H9 (cell line): ENCODE results near the gene RBM27. TPM values are rescaled to one million over a fixed set of nuclear protein-coding genes. Genes with fewer than 3 reads are reported as not detected.
"Not testable (repeated sequence)": the region's sequence is repeated elsewhere in the genome, so short reads cannot be mapped to it uniquely, and the experiment has no call there.

Experiments used
- DNase-seq: peaks from one replicate; pipeline ENCODE4 v3.0.0-alpha.2; 2017
- H2AFZ ChIP-seq: one replicate; pipeline ENCODE4 v1.6.1; 2013; ENCODE audit warnings: mild to moderate bottlenecking, low read length, control low read depth, moderate library complexity
- H2AK5ac ChIP-seq: 2 replicates; pipeline ENCODE4 v1.6.1; 2013; ENCODE audit warnings: low read length, control low read depth, mixed read lengths; ENCODE audit not compliant: insufficient read length
- H2BK120ac ChIP-seq: one replicate; pipeline ENCODE4 v1.6.1; 2013; ENCODE audit warnings: low read depth, mild to moderate bottlenecking, low read length, control low read depth, inconsistent platforms; ENCODE audit not compliant: poor library complexity, severe bottlenecking
- H2BK12ac ChIP-seq: 2 replicates; pipeline ENCODE4 v1.6.1; 2013; ENCODE audit warnings: low read length, control low read depth, mixed read lengths, low read depth; ENCODE audit not compliant: insufficient read length
- H2BK15ac ChIP-seq: 2 replicates; pipeline ENCODE4 v1.6.1; 2013; ENCODE audit warnings: low read depth, low read length, control low read depth
- H2BK20ac ChIP-seq: one replicate; pipeline ENCODE4 v1.6.1; 2013; ENCODE audit warnings: low read depth, mild to moderate bottlenecking, low read length, control low read depth, inconsistent platforms; ENCODE audit not compliant: poor library complexity, severe bottlenecking
- H2BK5ac ChIP-seq: 2 replicates; pipeline ENCODE4 v1.6.1; 2013; ENCODE audit warnings: low read length, control low read depth, mixed read lengths; ENCODE audit not compliant: insufficient read length
- H3K14ac ChIP-seq: 2 replicates; pipeline ENCODE4 v1.6.1; 2013; ENCODE audit warnings: low read length, control low read depth; ENCODE audit not compliant: insufficient read depth
- H3K18ac ChIP-seq: 2 replicates; pipeline ENCODE4 v1.6.1; 2013; ENCODE audit warnings: low read depth, mild to moderate bottlenecking, mixed read lengths, low read length, control low read depth; ENCODE audit not compliant: insufficient read length
- H3K23ac ChIP-seq: 2 replicates; pipeline ENCODE4 v1.6.1; 2013; ENCODE audit warnings: low read length, control low read depth, mixed read lengths, low read depth; ENCODE audit not compliant: insufficient read length
- H3K23me2 ChIP-seq: 2 replicates; pipeline ENCODE4 v1.6.1; 2013; ENCODE audit warnings: low read depth, mild to moderate bottlenecking, mixed read lengths, low read length, control low read depth; ENCODE audit not compliant: insufficient read length, poor library complexity, severe bottlenecking
- H3K27ac ChIP-seq: 2 replicates; pipeline ENCODE4 v1.5.1; 2013; ENCODE audit warnings: low read length, control low read depth, mixed read lengths, low read depth; ENCODE audit not compliant: insufficient read length
- H3K27me3 ChIP-seq: 2 replicates; pipeline ENCODE4 v1.6.1; 2013; ENCODE audit warnings: low read length, control low read depth, inconsistent platforms; ENCODE audit not compliant: insufficient read depth
- H3K4ac ChIP-seq: 2 replicates; pipeline ENCODE4 v1.6.1; 2013; ENCODE audit warnings: low read depth, mild to moderate bottlenecking, control low read depth, inconsistent platforms, low read length, moderate library complexity
- H3K4me1 ChIP-seq: 2 replicates; pipeline ENCODE4 v1.6.1; 2013; ENCODE audit warnings: low read length, control low read depth, inconsistent platforms; ENCODE audit not compliant: insufficient read depth
- H3K4me2 ChIP-seq: 2 replicates; pipeline ENCODE4 v1.6.1; 2013; ENCODE audit warnings: low read length, control low read depth, mixed read lengths; ENCODE audit not compliant: insufficient read length, insufficient read depth
- H3K56ac ChIP-seq: 2 replicates; pipeline ENCODE4 v1.6.1; 2013; ENCODE audit warnings: low read depth, mild to moderate bottlenecking, mixed read lengths, low read length, control low read depth; ENCODE audit not compliant: insufficient read length
- H3K79me1 ChIP-seq: 2 replicates; pipeline ENCODE4 v1.6.1; 2013; ENCODE audit warnings: low read depth, mild to moderate bottlenecking, moderate library complexity, low read length, control low read depth, inconsistent platforms; ENCODE audit not compliant: insufficient read depth, poor library complexity, severe bottlenecking
- H3K79me2 ChIP-seq: 2 replicates; pipeline ENCODE4 v1.6.1; 2013; ENCODE audit warnings: low read length, control low read depth, inconsistent platforms; ENCODE audit not compliant: insufficient read depth
- H3K9ac ChIP-seq: 2 replicates; pipeline ENCODE4 v1.6.1; 2013; ENCODE audit warnings: low read length, control low read depth, mixed read lengths; ENCODE audit not compliant: insufficient read length; ENCODE audit errors: extremely low read depth
- H3K9me3 ChIP-seq: one replicate; pipeline ENCODE4 v1.6.1; 2013; ENCODE audit warnings: low read depth, low read length, inconsistent platforms; ENCODE audit not compliant: control insufficient read depth
- H3T11ph ChIP-seq: one replicate; pipeline ENCODE4 v1.6.1; 2013; ENCODE audit warnings: mild to moderate bottlenecking, low read length, control low read depth, inconsistent platforms
- H4K20me1 ChIP-seq: one replicate; pipeline ENCODE4 v1.6.1; 2013; ENCODE audit not compliant: control insufficient read depth, insufficient read length, insufficient read depth
- H4K5ac ChIP-seq: 2 replicates; pipeline ENCODE4 v1.6.1; 2013; ENCODE audit warnings: low read depth, mild to moderate bottlenecking, mixed read lengths, low read length, control low read depth; ENCODE audit not compliant: insufficient read length
- H4K8ac ChIP-seq: replicated peaks from 2 replicates; pipeline ENCODE4 v1.6.1; 2013; ENCODE audit warnings: low read length, control low read depth, mixed read lengths, low read depth; ENCODE audit not compliant: insufficient read length
- H4K91ac ChIP-seq: 2 replicates; pipeline ENCODE4 v1.6.1; 2013; ENCODE audit warnings: low read depth, mild to moderate bottlenecking, moderate library complexity, mixed read lengths, low read length, control low read depth; ENCODE audit not compliant: insufficient read length
- H3K27ac Mint-ChIP-seq, 3 experiments: 2 replicates in 2 of 3; 3 replicates in 1 of 3; pipeline ENCODE4 v1.8.0; 2020 to 2021; ENCODE audit warnings: mixed read lengths in 3 of 3, mild to moderate bottlenecking in 1 of 3, moderate library complexity in 1 of 3
- H3K27me3 Mint-ChIP-seq: 2 replicates; pipeline ENCODE4 v1.8.0; 2021; ENCODE audit warnings: low read depth, mild to moderate bottlenecking, moderate library complexity, mixed read lengths
- H3K36me3 Mint-ChIP-seq, 3 experiments: 2 replicates in 2 of 3; 3 replicates in 1 of 3; pipeline ENCODE4 v1.8.0; 2020 to 2021; ENCODE audit warnings: low read depth in 3 of 3, mixed read lengths in 3 of 3; ENCODE audit not compliant: insufficient read depth in 1 of 3
- H3K4me1 Mint-ChIP-seq, 2 experiments: 2 replicates each; pipeline ENCODE4 v1.8.0; 2020; ENCODE audit warnings: mixed read lengths in 2 of 2
- H3K4me3 Mint-ChIP-seq, 2 experiments: 2 replicates in 1 of 2; 3 replicates in 1 of 2; pipeline ENCODE4 v1.8.0; 2020 to 2021; ENCODE audit warnings: mild to moderate bottlenecking in 2 of 2, mixed read lengths in 2 of 2, moderate library complexity in 1 of 2
- H3K9me3 Mint-ChIP-seq, 2 experiments: 2 replicates in 1 of 2; 3 replicates in 1 of 2; pipeline ENCODE4 v1.8.0; 2020; ENCODE audit warnings: mild to moderate bottlenecking in 2 of 2, mixed read lengths in 2 of 2, moderate library complexity in 1 of 2
- WGBS: extraction: QIAGEN DNeasy Blood & Tissue Kit; methylation state at CpG from one replicate; pipeline ENCODE4 v1.1.7; 2013; ENCODE audit warnings: missing lambda C conversion rate, low lambda C conversion rate, mixed read lengths; ENCODE audit not compliant: insufficient read length; ENCODE audit errors: extremely low coverage; 5-methylcytosine and 5-hydroxymethylcytosine counted together
- total RNA-seq: library from RNA; stranded (reverse); gene quantifications from 2 replicates; pipeline ENCODE4 v1.2.1, GENCODE V29; 2021
- TF ChIP-seq, protein P1 (sequence below): fragments of 200-600 bp; sonication (generic); conservative IDR thresholded peaks from 3 replicates; pipeline ENCODE4 v1.8.0; 2021; ENCODE audit warnings: antibody characterized with exemption, mild to moderate bottlenecking

RBM27 gene
- total RNA-seq, 1 experiment from 2014 or later, result 33.8 TPM

DNA sequence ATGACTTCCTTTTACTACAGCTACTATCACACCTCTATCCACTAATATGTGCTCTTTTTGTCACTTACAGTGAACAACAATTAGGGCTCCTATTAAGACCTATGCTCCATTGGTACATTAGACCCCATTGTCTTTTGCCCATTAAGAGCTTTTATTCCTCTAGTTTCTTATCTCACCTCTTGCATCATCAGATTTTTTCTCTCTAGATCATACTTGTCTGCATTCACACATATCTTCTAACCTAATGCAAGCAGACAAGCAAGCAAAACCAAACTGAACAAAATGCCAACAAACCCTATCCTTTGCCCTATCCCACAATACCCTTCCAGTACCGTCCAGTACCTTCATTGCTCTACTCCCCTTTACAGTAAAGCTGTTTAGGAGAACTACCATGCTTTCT is 10.1 kb upstream of the RBM27 start:
- Mint-ChIP-seq H3K27me3 (no peaks in the 10 kb centered on the region; the same call in 1 of the 2 replicates), H3K27ac (no peak overlapping the region), H3K4me1 (peaks cover 2 to 4% of the 10 kb centered on the region in 2 experiments; a peak in 2 of 4 replicates), H3K4me3 (no peak overlapping the region), H3K36me3 (no peaks in the 10 kb centered on the region), H3K9me3 (no peaks in the 10 kb centered on the region)
- Histone ChIP-seq H2AFZ (no peak overlapping the region), H2BK120ac (no peak overlapping the region), H4K20me1 (no peaks in the 10 kb centered on the region), H4K91ac (no peak overlapping the region), H3K4ac (no peak overlapping the region), H3K23ac (no peak overlapping the region), H2BK20ac (no peak overlapping the region), H3K4me2 (no peak overlapping the region), H3K18ac (no peak overlapping the region), H2AK5ac (no peak overlapping the region), H2BK15ac (no peak overlapping the region), H3T11ph (no peak overlapping the region), H3K27me3 (no peaks in the 10 kb centered on the region), H3K23me2 (no peaks in the 10 kb centered on the region), H4K5ac (no peak overlapping the region), H2BK5ac (no peak overlapping the region), H3K9me3 (no peaks in the 10 kb centered on the region), H3K56ac (no peak overlapping the region), H3K9ac (no peak overlapping the region), H3K14ac (no peak overlapping the region), H3K4me1 (no peaks in the 10 kb centered on the region), H3K79me2 (no peaks in the 10 kb centered on the region), H2BK12ac (no peak overlapping the region), H3K27ac (no peak overlapping the region), H3K79me1 (no peaks in the 10 kb centered on the region), H4K8ac (no peak overlapping the region)
- DNase-seq, result no peak
- TF ChIP-seq, protein P1, sequence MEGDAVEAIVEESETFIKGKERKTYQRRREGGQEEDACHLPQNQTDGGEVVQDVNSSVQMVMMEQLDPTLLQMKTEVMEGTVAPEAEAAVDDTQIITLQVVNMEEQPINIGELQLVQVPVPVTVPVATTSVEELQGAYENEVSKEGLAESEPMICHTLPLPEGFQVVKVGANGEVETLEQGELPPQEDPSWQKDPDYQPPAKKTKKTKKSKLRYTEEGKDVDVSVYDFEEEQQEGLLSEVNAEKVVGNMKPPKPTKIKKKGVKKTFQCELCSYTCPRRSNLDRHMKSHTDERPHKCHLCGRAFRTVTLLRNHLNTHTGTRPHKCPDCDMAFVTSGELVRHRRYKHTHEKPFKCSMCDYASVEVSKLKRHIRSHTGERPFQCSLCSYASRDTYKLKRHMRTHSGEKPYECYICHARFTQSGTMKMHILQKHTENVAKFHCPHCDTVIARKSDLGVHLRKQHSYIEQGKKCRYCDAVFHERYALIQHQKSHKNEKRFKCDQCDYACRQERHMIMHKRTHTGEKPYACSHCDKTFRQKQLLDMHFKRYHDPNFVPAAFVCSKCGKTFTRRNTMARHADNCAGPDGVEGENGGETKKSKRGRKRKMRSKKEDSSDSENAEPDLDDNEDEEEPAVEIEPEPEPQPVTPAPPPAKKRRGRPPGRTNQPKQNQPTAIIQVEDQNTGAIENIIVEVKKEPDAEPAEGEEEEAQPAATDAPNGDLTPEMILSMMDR, result no peak
- no CpG with 5 or more reads among the region's 1 CpG for WGBS

DNA sequence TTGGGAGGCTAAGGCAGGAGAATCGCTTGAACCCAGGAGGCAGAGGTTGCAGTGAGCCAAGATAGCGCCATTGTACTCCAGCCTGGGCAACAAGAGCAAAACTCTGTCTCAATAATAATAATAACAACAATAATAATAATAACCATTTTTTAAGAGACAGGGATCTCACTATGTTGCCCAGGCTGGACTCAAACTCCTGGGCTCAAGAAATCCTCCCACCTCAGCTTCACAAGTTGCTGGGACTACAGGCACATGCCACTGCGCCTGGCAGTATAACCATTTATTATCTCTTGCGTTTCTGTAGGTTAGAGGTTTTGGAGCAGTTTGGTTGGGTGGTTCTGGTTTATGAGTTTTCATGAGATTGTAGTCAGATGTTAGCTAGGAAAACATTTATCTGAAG is 8.4 kb upstream of the RBM27 start:
- not testable (repeated sequence) for H3K14ac ChIP-seq, H3K4me1 ChIP-seq, H3K27me3 ChIP-seq, H4K8ac ChIP-seq, H2BK12ac ChIP-seq, H3K4me1 Mint-ChIP-seq, H3K36me3 Mint-ChIP-seq, H4K5ac ChIP-seq, H3K9me3 ChIP-seq, H3K9me3 Mint-ChIP-seq, H3K4me3 Mint-ChIP-seq, H2BK20ac ChIP-seq, DNase-seq, H3K79me2 ChIP-seq, H3K9ac ChIP-seq, H3K4me2 ChIP-seq, H3K79me1 ChIP-seq, H3K27me3 Mint-ChIP-seq, H3K23me2 ChIP-seq, H4K20me1 ChIP-seq, H2BK5ac ChIP-seq, H3K18ac ChIP-seq, H3K27ac Mint-ChIP-seq, H3K56ac ChIP-seq, H2AK5ac ChIP-seq, H4K91ac ChIP-seq, H2BK15ac ChIP-seq, H3K27ac ChIP-seq, H2BK120ac ChIP-seq, H3K4ac ChIP-seq, H3T11ph ChIP-seq, H3K23ac ChIP-seq, H2AFZ ChIP-seq
- no CpG with 5 or more reads among the region's 4 CpGs for WGBS
